GM12891 (cell line): ENCODE results near the gene NEDD4L.
"Not testable (repeated sequence)": the region's sequence is repeated elsewhere in the genome, so short reads cannot be mapped to it uniquely, and the experiment has no call there.

Experiments used
- PAX5 ChIP-seq: IDR thresholded peaks from 2 replicates; pipeline ENCODE4 v1.6.1; 2011; ENCODE audit warnings: low read length, moderate library complexity, mild to moderate bottlenecking; ENCODE audit not compliant: insufficient read depth, severe bottlenecking
- POLR2A ChIP-seq: IDR thresholded peaks from 2 replicates; pipeline ENCODE4 v1.6.1; 2011; ENCODE audit warnings: low read depth, low read length, control low read depth
- POLR2AphosphoS5 ChIP-seq: IDR thresholded peaks from 2 replicates; pipeline ENCODE4 v1.6.1; 2011; ENCODE audit warnings: low read depth, low read length, control low read depth
- POU2F2 ChIP-seq: IDR thresholded peaks from 2 replicates; pipeline ENCODE4 v1.6.1; 2011; ENCODE audit warnings: low read depth, mild to moderate bottlenecking, control low read depth, low read length, moderate library complexity
- SPI1 ChIP-seq: IDR thresholded peaks from 2 replicates; pipeline ENCODE4 v1.6.1; 2011; ENCODE audit warnings: low read depth, low read length, control low read depth
- TAF1 ChIP-seq: IDR thresholded peaks from 2 replicates; pipeline ENCODE4 v1.6.1; 2011; ENCODE audit warnings: low read depth, low read length, control low read depth

- TF ChIP-seq POLR2AphosphoS5, TAF1, SPI1, POU2F2, POLR2A, PAX5: not testable (repeated sequence)
These were observed 336.1 kb downstream of the NEDD4L start for GRCh38 chr18:58380113-58380512.
